ENCODE data around the gene PDGFD.

The PDGFD gene

DNA sequence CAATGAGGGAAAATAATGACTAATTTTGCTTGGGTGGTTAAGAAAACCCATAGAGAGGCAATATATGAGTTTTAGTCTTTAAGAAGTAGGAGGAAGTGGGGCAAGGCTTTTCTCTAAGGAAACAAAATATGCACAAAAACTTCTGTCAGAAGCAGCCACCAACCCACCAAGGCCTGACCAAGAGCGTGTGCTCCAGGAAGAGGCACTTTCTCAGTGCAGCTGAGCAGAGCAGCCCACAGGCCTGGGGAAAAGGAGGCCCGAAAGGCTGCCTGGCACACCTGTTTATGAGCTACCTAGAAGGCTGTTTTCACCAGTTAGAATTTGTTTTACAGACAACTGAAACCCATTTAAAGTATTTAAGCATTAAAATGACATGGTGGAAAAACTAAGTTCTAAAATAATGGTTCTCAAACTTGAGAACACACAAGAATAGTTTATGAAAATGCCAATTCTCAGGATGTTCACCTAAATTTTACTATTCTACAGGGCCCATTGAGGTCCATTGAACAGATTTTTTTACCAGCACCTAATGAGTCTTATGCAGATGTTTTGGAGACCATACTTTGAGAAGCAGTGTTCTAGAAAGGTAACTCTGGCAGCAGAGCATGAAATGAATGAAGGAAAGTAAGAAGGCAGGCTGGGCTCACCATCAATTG lies 288.0 kb downstream of the PDGFD start:
- DNase-seq = no peak

DNA sequence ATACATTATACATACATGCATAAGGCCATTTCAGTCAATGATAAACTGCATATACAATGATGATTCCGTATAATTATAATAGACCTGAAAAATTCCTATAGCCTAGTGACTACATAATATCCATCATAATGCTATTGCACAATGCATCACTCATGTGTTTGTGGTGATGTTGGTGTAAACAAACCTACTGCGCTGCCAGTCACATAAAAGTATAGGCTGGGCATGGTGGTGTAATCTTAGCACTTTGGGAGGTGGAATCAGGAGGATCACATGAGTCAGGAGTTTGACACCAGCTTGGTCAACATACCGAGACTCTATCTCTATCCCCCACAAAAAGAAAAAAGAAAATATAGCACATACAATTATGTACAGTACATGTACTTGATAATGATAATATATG lies 291.2 kb downstream of the PDGFD start:
- DNase-seq = no peak

DNA sequence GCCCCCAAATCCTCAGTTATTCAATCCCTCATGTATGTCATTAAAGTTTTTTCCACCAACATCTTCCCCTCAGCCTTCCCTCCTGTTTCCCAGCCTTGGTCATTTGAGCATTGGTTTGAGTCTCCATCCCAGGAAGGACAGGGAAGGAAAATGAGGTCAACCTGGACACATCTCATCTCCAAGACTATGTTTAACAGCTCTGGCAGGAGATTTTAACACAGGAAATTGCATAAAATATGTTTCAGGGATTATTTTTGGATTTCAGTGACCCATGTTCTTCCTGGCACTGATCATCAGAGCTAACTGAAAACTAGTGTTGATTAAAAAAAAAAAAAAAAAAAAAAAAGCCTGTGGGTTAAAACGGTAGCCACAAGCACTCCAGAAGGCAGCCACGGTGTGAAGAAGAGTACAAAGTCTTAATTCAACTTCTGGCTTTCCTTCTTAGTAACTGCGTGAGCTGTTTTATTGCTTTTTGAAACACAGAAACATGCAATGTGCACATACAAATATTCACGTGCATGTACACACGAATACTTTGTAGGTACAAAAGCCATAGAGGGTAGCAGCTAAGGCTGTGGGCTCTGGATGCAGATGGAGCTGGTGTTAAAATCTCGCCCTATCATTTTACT lies 291.9 kb downstream of the PDGFD start:
- no peak for DNase-seq

DNA sequence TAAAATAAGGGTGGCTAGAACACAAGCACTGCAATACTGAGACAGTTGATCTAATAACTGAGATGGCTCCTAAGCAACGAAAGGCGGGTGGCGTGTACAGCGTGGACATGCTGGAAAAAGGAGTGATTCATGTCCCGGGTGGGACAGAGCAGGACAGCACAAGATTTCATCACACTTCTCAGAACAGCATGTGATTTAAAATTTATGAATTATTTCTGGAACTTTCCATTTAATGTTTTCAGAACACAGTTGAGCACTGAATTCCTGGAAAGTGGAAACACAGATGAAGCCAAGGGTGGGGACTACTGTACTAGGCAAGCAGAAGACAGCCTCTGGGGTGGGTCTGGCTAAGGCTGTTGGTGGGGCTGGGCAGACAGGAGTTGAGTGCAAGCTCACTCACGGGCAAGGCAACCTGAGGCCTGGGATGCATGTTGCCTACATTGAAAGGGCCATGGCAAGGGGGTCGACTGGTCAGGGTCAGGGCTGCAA lies 293.1 kb downstream of the PDGFD start:
- peak in 1 of 2 donors; percentile 42 for DNase-seq

DNA sequence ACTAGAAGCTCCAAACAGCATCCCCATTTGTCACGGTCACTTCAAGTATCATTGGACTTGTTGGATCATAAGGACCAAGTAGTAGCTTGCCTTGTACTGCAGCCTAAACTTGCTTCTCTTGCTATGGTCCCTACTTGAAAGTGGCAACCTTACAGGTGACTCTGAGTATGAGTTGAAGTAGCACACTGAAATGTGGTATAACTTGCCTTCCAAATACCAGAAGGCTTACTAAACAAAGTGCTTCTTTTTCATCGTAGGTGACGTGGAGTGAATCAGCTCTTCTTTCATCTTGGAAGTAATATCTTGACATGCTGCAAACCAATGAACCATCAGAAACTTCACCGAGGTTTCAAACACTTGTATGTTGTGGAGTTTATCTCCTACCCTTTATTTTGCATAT lies 296.5 kb downstream of the PDGFD start:
- no peak for DNase-seq

DNA sequence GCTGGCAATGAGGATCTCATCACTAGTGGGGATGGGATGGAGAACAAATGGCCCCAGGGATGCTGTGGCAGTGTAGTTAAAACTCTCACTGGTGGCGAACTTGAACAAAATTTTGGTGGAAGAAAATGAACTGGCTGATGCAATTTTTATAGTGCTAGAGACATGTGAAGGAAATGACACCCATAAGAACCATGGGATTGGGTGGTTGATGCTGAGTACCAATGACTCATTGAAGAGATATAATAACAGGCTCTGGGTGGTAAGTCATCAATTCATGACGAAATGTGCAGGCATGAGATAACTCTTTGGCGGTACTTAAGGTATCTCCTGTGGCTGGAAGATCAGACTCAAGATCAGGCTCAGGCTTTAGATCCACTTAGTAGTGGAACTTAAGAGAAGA lies 300.4 kb downstream of the PDGFD start:
- no peak for DNase-seq

DNA sequence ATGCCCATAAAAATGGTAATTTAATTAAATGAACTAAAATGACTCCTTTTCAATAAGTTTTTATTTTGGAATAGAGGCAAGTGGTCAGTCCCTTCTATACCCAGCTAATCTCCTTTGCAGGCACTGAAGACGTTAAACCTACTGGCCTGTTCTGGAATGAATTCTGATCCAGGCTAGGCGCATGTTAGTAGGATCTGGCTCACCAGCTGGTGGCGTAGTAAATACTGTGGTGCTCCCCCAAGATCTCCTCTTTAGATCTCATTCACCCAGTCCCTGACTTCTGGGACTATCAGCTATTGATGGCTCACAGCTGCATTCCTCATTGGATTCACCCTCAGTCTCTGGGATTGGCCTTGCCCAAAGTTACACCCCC lies 301.2 kb downstream of the PDGFD start:
- DNase-seq = no peak

DNA sequence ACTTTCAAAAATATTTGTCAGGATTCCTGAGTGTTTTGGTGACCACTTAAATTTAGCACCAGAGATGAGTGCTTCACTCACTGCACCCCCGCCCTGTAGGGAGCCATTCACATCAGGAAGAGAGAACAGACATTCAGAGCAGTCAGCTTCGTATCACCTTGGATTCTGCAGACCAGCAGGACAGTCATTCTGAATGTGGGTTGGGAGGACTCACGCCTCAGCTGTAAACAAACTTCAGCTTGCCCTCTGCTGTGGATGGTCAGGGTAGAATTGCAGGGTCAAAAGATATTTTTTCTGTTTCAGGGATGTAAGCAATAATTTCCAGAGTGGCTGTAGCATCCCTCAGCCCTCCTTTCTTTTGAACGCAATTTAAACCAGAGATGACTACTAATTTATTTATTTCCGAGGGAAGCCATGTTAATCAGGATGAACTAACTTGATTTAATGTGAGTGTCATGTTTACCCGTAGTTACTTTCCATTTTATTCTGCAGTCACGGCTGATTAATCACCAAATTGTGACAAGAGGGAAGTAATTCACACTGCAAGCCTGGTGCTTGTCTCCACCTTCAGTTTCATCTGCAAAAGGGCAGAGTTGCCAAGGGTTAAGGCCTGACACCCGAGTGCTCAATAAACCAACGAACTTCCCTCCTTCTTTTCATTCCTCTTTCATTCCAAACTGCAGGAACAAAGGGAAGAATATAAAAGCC lies 301.7 kb downstream of the PDGFD start:
- DNase-seq = no peak
